ENCODE data around the gene RHBDF1. TPM values are rescaled to one million over a fixed set of nuclear protein-coding genes. Genes with fewer than 3 reads are reported as not detected.

RHBDF1 gene
- total and polyA plus RNA-seq, 2 experiments from 2014 or later, result 22.6 to 24.5 TPM

GRCh38 chr16:61879-62281 lies 10.6 kb downstream of the RHBDF1 start:
- no peaks in the 10 kb centered on the region for H3K9me3 Mint-ChIP-seq
- H3K9me2 ChIP-seq (ENCODE audit: insufficient read depth), result no peaks in the 10 kb centered on the region
- no peak overlapping the region for H3K27ac ChIP-seq (ENCODE audit: low read depth)
- H4K20me1 ChIP-seq (replicated peaks; ENCODE audit: insufficient read depth), result no peaks in the 10 kb centered on the region; the same call in 1 of the 2 replicates
- no peaks in the 10 kb centered on the region for H3F3A ChIP-seq (replicated peaks; ENCODE audit: low read depth)
- peaks cover 9% of the 10 kb centered on the region for H3K27me3 Mint-ChIP-seq (ENCODE audit: insufficient read depth, low read depth, poor library complexity)
- H3K4me1 Mint-ChIP-seq, result peaks cover 6% of the 10 kb centered on the region
- no peak overlapping the region for H3K4me3 Mint-ChIP-seq
- peaks cover 39% of the 10 kb centered on the region for H3K36me3 Mint-ChIP-seq (ENCODE audit: low read depth)
- no peak overlapping the region for H3K27ac Mint-ChIP-seq
- H3K4me3 ChIP-seq, result no peak overlapping the region
- TF ChIP-seq EZH2 (IDR thresholded peaks at IDR 0.05; ENCODE audit: low read depth, unreplicated experiment) (no peak), REST (IDR thresholded peaks at IDR 0.05; ENCODE audit: unreplicated experiment) (no peak), POLR2AphosphoS5 (IDR thresholded peaks at IDR 0.05; ENCODE audit: low read depth) (no peak), CTCF (conservative IDR thresholded peaks at IDR 0.05; ENCODE audit: low read depth in 2 of 2) (no peak), CREB1 (CRISPR knock-in tag; IDR thresholded peaks at IDR 0.05; ENCODE audit: low read depth) (no peak), ZNF114 (CRISPR knock-in tag; IDR thresholded peaks at IDR 0.05) (no peak)
- no peaks in the 10 kb centered on the region for H3K79me2 ChIP-seq (replicated peaks; ENCODE audit: insufficient read depth)
- no peak overlapping the region for H3K4me2 ChIP-seq
- H3K27me3 ChIP-seq (ENCODE audit: insufficient read depth), result no peaks in the 10 kb centered on the region
- H2AFZ ChIP-seq, result no peak overlapping the region
- 0 out of 2 replicates have a peak, but pooled peaks cover 4% of the 10 kb centered on the region for H3K36me3 ChIP-seq (ENCODE audit: insufficient read depth)
- DNase-seq (ENCODE audit: low spot score) (peak; percentile 18), ATAC-seq (no peak)
- H3K4me1 ChIP-seq (ENCODE audit: insufficient read depth), result no peaks in the 10 kb centered on the region; the same call in 1 of the 2 replicates

GRCh38 chr16:60929-61878 lies 11.2 kb downstream of the RHBDF1 start:
- ATAC-seq (peak; percentile 20), DNase-seq (ENCODE audit: low spot score) (peak; percentile 32)
- Histone ChIP-seq H3K4me2 (no peak overlapping the region), H3K9me2 (ENCODE audit: insufficient read depth) (no peaks in the 10 kb centered on the region), H3K4me3 (no peak overlapping the region), H3F3A (replicated peaks; ENCODE audit: low read depth) (no peaks in the 10 kb centered on the region), H3K27ac (ENCODE audit: low read depth) (no peak overlapping the region), H3K27me3 (ENCODE audit: insufficient read depth) (no peaks in the 10 kb centered on the region), H2AFZ (no peak overlapping the region), H3K79me2 (replicated peaks; ENCODE audit: insufficient read depth) (no peaks in the 10 kb centered on the region), H3K4me1 (ENCODE audit: insufficient read depth) (no peaks in the 10 kb centered on the region; the same call in 1 of the 2 replicates), H4K20me1 (replicated peaks; ENCODE audit: insufficient read depth) (no peaks in the 10 kb centered on the region; the same call in 1 of the 2 replicates), H3K36me3 (ENCODE audit: insufficient read depth) (0 out of 2 replicates have a peak, but pooled peaks cover 4% of the 10 kb centered on the region)
- Mint-ChIP-seq H3K4me3 (no peak overlapping the region; the same call in 2 of the 3 replicates), H3K36me3 (ENCODE audit: low read depth) (peaks cover 45% of the 10 kb centered on the region), H3K27me3 (ENCODE audit: insufficient read depth, low read depth, poor library complexity) (peaks cover 9% of the 10 kb centered on the region), H3K27ac (no peak overlapping the region), H3K9me3 (no peaks in the 10 kb centered on the region), H3K4me1 (peaks cover 5% of the 10 kb centered on the region)
- TF ChIP-seq JUNB (IDR thresholded peaks at IDR 0.05; ENCODE audit: unreplicated experiment), result no peak
- TF ChIP-seq EZH2 (IDR thresholded peaks at IDR 0.05; ENCODE audit: low read depth, unreplicated experiment), result no peak
- TF ChIP-seq ZNF462 (CRISPR knock-in tag; IDR thresholded peaks at IDR 0.05), result no peak
- no peak for TF ChIP-seq ZNF114 (CRISPR knock-in tag; IDR thresholded peaks at IDR 0.05)

All from GM23338 (cell line).